Putamen (tissue), 1 donor: ENCODE data around the gene RAC2.

ENCODE experiments used
- DNase-seq: peaks from one replicate; pipeline ENCODE4 v3.0.0-alpha.2; 2016; ENCODE audit warnings: low spot score

Gene RAC2

DNA sequence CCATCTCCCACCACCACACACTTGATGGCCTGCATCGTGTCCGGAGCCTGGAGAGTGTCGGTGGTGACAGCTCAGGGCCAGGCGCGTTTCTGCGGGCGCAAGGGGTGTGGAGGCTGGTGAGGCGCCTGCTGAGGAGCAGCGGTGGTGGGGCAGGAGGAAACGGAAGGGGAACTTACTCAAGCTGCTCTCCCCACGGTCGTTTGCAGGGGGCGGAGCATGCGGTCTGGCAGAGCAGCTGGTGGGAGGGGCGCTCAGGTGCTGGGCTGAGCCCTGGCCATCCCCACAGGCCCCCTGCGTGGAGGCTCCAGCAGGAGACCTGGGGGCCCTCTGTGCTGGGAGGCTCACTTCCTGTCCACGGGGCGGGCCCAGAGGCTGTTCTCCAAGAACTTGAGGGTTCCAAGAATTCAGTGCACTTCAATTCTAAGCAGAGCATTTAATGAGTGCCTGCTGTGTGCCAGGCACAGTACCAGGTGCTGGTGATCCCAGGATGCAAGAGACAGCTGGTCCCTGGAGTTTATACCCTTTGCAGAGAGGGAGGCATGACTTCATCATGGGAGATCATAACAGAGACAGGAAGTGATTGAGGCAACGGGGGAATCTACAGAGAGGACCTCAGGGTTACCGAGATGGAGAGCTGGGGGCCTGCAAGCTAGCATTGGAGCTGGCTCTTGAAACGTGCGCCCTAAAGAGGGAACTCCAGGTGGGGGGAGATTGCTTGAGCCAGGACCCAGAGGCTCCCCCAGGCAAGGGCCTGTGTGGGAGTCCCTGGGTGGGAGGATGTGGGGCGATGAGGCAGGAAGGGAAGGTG lies at the start of gene RAC2:
RAC2 (minus strand) TSS at position 156 of the 808 bp plus-strand sequence; CDS start at position 35, 121 bp downstream.
- no peak for DNase-seq

DNA sequence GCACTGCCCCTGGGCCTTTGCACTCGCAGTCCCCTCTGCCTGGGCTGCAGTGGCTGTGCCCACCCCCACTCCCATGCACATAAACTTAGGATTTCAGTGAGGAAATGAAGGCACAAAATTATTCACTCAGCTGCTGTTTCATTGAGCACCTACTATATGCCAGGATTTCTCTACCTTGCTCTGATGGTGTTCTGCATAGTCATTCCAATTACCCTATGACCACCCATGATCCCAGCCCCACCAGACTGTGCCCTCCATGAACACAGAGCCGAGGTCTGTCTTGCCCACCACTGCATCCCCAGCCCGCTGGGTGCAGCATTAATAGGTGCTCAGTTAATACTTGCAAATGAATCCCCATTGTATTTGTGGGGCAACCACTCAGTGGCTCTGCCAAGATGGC lies 49.1 kb upstream of the RAC2 start:
- no peak for DNase-seq

DNA sequence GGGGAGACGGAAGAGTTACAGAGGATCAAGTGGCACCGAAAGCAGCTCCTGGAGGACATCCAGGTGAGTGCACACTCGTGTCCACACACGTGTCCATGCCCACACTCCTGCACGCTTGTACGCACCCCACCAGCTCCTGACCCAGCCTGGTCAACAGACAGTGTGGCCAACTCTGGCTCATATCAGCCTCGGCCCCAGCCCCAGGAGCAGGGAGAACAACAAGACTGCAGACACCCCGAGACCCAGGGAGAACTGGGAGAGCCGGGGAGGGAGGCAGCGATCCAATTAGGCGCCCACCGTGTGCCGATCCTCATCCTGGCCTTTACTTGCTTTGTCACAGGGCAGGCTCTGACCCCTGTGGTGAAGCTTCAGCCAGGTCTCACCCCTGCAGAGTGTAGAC lies 48.6 kb upstream of the RAC2 start:
- DNase-seq: no peak

DNA sequence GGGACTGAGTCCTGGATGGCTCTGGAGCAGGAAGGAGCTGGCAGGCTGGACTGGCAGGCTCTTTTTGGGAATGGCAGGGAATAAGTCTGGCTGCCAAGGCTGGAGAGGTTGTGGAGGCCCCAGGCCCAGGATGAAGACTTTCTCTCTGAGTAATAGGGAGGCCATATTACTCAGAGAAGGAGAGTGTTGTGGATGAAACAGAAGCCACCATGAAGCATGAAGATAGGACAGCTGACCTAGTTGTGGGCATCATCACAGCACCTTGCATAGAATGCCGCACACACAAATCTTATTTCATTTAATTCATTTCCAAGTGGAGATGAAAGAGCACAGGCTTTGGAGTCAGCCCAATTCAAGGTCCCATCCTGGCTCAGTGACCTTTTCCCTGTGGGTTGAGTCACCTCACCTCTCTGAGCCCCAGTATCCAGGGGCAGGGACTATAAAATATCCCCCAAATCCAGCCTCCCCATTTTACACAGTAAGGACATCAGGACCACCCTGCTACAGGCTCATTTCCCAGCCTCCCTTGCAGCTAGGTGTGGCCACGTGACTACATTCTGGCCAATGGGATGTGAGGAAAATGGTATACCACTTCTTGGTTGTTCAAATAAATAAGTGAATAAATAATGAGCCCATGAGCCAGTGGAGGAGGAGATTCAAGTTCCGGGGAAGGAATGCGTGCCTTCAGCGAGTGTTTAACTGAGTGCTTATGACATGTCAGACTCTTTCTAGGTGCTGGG lies 47.7 kb upstream of the RAC2 start:
- DNase-seq: no peak

DNA sequence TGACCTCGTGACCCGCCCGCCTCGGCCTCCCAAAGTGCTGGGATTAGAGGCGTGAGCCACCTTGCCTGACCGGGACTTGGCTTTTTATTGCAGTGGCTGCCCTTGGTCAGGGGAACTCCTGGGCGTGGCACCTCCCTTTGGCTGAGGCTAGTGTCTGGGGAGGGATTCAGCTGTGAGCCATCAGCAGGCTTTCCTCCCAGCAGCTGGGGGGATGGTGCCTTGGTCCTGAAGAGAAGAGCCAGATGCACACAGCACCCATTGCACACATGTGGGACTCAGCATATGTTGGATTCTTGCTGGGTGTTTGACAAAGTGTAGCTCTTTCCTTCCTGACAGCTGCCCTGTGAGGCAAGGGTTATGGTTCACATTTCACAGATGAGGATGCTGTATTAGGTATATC lies 46.7 kb upstream of the RAC2 start:
- no peak for DNase-seq

DNA sequence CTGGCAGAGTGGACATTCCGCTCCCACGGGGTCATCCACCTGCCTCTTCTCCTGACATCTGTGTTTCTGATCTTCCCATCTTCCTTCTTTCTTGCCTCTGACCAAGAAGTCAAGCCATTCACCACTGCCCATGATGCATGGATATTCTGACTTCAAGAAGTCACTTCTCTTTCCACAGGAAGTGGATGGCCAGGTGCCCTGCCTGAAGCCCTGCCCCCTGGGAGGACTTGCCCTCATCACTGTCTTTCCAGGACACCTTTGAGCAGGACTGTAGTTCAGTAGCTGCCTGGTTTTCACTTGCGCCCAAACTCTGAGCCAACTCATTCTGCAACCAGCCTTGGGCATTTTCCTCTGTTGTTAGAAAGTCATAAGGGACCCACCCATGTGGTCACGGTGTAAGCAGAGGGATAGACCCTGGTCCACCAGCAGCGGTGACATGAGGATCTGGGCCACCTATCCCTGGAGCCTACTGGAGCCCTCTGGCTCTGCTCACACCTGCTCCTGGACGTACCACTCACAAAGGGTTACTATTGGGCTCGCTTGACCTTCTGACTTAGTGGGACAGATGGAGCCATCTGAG lies 45.2 kb upstream of the RAC2 start:
- no peak for DNase-seq

DNA sequence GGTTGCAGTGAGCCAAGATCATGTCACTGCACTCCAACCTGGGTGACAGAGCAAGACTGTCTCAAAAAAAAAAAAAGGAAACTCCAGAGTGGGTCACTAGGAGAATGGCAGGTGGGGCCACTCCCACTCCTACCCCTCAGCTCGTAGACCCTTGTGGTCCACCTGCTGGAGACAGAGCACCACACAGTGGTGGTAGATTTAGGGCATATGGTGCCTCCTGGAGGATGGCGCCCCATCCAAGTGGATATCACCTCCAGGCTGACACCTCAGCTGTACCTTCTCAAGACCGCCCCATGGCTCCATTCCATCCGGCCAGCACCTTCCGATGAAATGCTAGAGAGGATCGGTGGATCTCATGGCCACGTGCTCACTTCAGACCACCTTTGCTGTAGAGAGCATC lies 44.5 kb upstream of the RAC2 start:
- DNase-seq: no peak

DNA sequence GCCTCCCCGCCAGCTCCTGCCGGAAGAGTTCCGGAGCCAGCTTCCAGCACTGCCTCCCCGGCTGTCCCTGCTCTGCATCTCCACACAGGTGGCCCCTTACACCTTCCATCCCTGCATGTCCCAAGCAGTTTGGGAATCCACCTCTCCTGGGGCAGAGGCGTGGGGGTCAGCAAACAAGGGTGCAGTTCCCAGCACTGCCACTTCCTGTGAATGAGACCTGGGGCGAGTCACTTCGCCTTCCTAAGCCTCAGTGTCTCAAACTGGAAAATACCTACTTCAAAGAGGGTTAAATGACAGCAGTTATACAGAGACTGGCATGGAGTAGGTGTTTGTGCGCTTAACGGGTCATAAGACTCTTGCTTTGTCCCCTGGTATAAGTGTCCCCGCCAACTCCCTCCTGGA lies 43.5 kb upstream of the RAC2 start:
- no peak for DNase-seq

DNA sequence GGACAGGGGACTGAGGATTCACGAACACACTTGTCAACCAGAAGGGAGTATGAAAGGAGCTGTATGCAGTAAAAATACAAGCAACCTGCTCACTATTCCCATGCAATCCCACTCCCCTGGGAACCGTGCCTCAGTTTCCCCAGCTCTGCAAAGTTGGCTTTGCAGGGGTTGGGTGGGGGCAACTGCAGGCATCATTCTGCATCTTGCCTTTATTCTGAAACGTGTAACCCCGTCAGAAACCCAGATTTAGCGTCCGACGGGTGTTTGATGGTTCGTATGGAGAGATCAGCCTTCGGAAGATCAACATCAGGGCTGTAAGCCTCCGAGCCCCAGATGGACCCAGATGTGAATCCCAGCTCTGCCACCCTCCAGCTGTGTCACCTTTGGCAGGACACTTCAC lies 41.9 kb upstream of the RAC2 start:
- DNase-seq: no peak

DNA sequence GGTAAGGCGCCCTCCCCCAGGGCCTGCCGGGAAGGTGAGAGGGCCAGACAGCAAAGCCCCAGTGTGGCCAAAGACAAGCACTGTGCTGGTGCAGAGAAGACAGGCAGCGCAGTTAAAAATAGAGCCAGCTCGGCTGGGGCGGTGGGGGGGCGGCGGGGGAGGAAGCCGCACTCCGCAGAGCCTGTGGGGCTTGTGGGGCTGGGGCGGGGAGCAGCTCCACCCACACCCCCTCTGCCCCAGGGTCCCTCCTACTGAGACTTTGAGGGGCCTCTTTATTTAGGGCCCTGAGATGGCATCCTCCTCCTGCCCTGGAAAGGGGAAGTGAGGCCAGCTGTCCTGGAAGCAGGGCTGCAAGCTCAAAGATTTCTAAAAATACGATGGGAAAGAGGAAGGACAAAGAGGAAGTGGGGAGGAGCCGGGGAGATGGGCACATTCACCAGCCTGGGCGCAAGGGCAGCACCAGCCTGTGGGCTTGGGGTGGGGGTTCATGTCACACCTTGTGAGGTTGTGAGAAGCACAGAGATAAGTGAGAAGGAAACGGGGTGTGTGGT lies 40.8 kb upstream of the RAC2 start:
- DNase-seq: peak; percentile 63

DNA sequence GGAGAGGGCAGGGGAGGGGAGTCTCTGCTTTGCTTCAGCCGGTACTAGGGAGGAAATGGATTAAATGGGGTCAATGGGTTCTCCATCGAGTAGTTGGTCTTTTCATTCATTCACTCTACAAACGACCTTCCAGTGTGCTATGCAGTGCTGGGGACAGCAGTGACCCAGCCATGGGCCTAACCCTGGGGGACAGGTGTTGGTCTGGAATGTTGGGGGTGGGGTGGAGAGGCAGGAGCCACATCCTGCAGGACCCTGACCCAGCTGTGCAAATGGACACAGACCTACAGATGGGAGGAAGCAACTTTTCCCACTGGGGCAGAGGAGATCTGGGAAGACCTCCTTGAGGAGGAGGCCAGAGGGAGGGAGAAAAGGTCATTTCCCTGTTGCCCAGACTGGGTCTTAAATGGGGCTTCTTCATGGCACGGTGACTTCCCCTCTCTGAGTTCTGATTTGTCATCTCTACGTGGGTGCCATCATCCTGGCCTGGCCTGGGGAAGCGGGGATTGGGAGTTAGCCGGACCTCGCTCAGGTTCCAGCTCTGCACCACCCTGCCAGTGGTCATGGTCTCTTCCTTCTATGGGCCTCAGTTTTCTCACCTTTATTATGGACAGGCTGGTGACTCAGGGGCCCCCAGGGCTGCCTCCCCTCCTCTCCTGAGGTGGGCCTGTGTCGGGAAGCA lies 40.2 kb upstream of the RAC2 start:
- DNase-seq: no peak

DNA sequence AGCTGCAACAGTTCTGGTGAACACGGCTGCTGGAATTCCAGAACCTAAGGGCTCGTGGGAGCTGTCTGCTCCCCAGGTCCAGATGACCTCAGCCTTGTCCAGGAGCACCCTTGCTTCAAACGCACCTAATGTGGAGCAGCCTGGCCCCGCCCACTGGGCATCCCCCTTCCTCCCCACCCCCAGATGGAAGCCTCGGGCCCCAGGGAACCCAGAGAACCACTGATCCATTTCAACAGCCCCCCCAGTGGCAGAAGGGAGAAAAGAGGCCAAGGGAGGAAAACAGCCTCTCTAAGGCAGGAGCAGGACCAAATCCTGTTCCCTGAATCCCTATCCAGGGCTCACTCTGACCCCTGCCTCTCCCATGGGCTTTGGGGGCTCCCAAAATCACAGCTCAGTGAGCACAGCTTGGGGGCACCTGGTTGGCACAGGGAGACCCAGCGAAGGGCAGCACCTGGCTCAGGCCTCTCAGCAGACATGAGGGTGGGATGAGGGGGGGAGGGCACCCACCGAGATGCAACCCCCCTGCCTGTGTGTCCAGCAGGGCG lies 39.4 kb upstream of the RAC2 start:
- no peak for DNase-seq

DNA sequence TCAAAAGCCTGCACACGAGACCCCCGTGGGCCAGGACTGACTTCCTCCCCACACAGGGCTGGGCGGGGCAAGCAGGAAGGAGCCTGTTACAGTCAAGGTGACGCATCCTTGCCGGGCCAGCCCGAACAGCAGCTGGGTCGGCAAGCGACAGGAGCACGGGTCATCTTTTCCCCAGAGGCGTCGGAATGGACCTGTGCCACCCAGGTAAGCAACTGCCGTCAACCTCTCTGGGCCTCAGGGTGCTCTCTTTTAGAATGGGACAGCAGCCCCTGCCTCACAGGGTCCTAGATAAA lies 38.3 kb upstream of the RAC2 start, which contains the start of gene CYTH4:
CYTH4 (plus strand) TSS at position 124 of the 293 bp plus-strand sequence; CDS start at position 186, 62 bp downstream.
- no peak for DNase-seq

DNA sequence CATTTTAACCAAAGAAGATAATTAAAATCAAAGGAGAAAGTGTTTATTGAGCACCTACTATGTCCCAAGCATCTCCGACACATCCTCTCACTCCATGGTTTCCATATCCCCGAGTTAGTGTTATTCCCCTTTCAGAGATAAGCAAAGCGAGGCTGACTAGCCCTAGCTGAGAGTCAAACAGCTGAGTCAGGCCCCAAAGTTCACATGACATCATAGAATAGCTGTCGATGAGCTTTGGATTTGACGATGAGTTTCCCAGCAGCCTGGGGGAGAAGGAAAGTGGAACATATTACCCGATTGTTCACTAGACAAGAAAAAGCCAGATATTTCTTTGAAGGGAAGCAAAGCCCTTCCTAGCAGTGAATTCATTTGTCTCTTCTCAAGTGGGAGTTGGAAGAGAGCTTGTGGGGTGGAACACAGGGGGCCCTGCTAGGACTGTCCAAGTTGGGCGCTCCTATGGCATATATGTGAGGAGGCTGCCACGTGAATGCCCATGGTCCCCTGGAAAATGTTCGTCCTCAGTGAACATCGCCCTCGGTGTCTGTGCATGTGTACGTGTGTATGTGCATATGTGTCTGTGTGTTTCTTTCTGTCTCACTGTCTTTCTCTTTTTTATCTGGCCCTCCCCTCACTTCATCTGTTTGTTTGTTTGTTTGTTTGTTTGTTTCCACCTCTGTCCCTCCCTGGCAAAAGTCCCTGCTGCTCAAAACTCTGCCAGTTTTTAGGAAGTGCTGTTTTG lies 37.7 kb upstream of the RAC2 start:
- DNase-seq: no peak

DNA sequence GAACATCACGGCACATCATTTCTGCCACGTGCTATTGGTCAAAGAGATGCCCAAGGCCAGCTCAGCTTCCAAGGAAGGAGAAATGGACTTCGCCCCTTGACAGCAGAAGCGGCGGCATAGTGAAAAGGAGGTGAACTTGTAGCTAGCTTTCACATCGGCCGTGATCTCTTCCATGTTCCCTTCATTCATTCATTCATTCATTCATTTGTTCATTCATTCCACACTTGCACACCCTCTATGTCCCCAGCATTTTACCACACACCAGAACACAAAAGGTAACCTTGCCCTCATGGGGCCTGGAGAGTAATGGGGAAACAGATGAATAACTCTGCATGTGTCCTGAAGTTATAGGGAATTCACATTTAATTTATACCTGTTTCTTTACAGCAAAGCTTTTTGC lies 37.1 kb upstream of the RAC2 start:
- DNase-seq: no peak

DNA sequence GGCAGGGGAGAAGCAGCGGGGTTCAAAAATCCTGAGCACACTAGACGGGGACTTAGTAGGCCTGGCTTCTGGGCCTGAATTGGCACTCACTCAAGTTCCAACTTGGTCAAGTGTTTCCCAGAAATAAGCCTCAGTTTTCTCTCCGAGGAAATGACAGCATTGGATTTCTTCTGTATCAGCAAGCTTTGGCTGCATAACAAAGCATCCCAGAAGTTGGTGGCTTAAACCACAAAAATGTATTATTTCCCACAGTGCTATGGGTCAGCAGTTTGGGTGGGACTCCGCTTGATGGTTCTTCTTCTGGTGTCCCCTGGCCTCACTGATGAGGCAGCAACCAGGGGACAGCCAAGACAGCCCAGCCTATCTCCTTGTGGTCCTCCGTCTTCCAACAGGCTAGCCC lies 36.6 kb upstream of the RAC2 start:
- no peak for DNase-seq

DNA sequence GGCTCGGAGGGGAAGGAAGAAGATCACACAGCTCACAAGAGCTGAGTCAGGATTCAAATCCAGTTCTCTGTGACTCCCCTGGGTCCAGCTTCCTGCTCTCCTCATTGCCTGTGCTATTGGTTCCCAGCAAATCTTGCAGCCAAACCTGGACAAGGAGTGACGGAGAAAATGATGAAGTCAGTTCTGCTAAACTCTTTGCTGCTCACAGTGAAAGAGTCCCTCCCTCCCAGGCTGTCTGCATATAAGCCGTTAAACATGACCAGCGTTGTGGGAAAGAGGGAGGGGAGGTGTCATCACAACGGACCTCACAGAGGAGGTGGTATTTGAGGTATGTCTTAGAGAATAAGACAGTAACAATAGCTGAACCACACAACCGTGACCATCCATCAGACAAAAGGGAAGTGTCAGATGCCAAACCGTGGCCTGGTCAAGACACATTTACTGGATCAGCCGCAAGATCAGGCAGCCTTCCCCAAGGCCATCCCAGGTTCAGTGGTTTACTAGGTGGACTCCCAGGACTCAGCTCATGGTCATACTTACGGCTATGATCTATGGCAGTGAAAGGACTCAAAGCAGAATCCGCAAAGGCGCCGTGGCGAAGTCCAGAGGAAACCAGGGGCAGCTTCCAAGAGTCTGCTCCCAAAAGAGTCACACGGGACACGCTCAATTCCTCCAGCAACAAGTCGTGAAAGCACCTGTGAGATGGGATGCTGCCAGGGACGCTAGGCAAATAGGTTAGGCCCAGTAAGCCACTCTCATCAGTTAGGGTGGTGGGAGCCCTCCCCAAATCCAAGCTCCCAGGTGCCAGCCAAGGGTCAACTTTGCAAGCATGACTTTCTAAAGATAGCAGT lies 35.5 kb upstream of the RAC2 start:
- DNase-seq: no peak

DNA sequence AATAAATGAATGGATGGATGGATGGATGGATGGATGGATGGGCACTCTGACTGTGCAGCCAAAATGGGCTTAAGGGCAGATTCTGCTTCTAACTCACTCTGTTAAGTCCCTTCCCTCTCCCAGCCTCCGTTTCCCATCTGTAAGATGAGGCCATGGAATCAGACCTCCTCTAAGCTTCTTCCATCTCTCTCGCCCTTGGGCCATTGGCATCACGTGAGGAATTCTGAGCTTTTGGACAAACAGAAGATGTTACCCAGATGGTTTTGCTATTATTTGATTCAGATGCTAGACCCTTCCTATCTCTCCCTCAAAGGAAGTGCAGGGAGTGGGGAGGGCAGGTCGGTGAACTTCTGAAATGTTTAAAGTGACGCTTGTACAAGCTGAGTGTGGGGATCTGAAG lies 34.2 kb upstream of the RAC2 start:
- DNase-seq: no peak

DNA sequence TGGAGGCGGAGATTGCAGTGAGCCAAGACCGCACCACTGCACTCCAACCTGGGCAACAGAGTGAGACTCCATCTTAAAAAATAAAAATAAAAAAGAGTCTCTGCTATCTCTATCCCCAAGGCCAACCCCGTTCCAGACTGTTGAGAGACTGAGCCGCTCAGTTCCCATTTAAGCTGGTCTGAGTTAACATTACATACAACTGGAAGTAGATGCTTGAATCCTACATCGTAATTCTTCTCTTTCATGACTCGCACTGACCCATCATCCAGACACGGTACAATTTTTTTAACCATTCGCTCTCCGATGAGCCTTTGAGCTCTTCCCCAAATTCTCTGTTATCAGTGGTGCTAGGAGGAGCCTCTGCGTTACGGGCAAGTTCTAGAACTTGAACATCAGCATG lies 33.3 kb upstream of the RAC2 start:
- DNase-seq: no peak

DNA sequence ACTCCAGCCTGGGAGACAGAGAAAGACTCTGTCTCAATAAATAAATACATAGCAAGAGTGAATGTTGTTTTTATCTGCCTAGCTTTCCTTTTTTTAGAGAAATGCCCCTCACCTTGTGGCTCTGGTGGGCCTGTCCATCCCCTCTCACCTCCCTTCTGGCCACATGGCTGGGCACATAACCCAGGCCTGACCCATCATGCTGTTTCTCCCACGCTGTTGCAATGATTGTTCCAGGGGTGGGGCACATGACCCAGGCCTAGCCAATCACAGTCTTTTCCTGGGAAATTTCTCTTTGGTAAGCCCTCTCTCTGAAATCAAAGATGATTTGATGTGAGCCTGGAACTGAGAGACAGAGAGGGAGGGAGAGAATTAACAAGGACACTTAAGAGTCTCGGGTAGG lies 32.7 kb upstream of the RAC2 start:
- no peak for DNase-seq

DNA sequence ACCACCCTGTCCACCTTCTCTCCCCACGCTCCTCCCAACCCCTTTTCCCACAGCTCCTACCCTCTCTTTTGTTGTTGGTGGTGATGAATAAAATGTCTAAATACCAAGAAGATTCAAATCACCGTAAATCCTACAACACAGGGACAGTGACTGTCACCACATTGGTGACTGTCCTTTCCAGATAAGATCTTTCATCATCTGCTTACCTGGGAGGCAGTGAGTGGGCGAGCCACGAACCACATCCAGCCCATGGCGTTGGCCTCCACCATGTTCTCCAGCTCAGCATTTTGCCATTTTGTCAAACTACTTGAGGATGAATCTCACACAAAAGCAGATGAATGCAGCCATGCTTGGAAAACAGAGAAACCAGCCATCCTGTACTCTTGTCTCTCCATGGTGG lies 31.6 kb upstream of the RAC2 start:
- no peak for DNase-seq
